H1 (cell line): ENCODE measurements around the gene ADGRG2. TPM values are rescaled to one million over a fixed set of nuclear protein-coding genes. Genes with fewer than 3 reads are reported as not detected.

Experiments
- CTCF ChIA-PET: fragments of 300-600 bp; sonication (Branson Sonifier 250); formaldehyde crosslinking; loops from one replicate; lab custom pipeline; 2021; ENCODE audit not compliant: partially characterized antibody; lab: Charles Lee
- POLR2A ChIA-PET: fragments of 300-600 bp; sonication (Branson Sonifier 250); formaldehyde crosslinking; loops from one replicate; lab custom pipeline; 2021; ENCODE audit warnings: inconsistent platforms; ENCODE audit not compliant: partially characterized antibody; lab: Charles Lee
- DNase-seq, 2 experiments: peaks; one replicate each; pipeline versions ENCODE4 v3.0.0 to v3.0.0-alpha.2; 2010 to 2022; ENCODE audit warnings: low spot score in 2 of 2, low read depth in 1 of 2, mixed read lengths in 1 of 2
- FAIRE-seq: peaks from 2 replicates; lab custom pipeline; 2011; peaks lifted over from hg19 to GRCh38; lab: Jason Lieb, UNC
- H2AFZ ChIP-seq: 2 replicates; pipeline ENCODE4 v1.8.1; 2012; ENCODE audit warnings: low read length, inconsistent platforms
- H2AK5ac ChIP-seq: 2 replicates; pipeline ENCODE4 v1.6.1; 2013; ENCODE audit warnings: low read depth, low read length
- H2BK120ac ChIP-seq: replicated peaks from 2 replicates; pipeline ENCODE3; 2013; ENCODE audit warnings: low read depth, low read length, inconsistent platforms
- H2BK12ac ChIP-seq: 2 replicates; pipeline ENCODE4 v1.6.1; 2013; ENCODE audit warnings: low read depth, low read length
- H2BK15ac ChIP-seq: 2 replicates; pipeline ENCODE4 v1.6.1; 2013; ENCODE audit warnings: low read length
- H2BK20ac ChIP-seq: 2 replicates; pipeline ENCODE4 v1.6.1; 2013; ENCODE audit warnings: low read length
- H2BK5ac ChIP-seq: 2 replicates; pipeline ENCODE4 v1.6.1; 2013; ENCODE audit warnings: low read depth, low read length
- H3K14ac ChIP-seq: 2 replicates; pipeline ENCODE4 v1.6.1; 2013; ENCODE audit warnings: inconsistent platforms; ENCODE audit not compliant: insufficient read length
- H3K18ac ChIP-seq: 2 replicates; pipeline ENCODE4 v1.6.1; 2013; ENCODE audit warnings: low read length; ENCODE audit errors: extremely low read depth
- H3K23ac ChIP-seq: 2 replicates; pipeline ENCODE4 v1.6.1; 2013; ENCODE audit warnings: inconsistent platforms; ENCODE audit not compliant: insufficient read length
- H3K23me2 ChIP-seq: 2 replicates; pipeline ENCODE4 v1.6.1; 2013; ENCODE audit warnings: low read depth, low read length
- H3K27ac ChIP-seq: 2 replicates; pipeline ENCODE4 v1.6.1; 2011; ENCODE audit warnings: low read depth, low read length, inconsistent platforms
- H3K27me3 ChIP-seq, 4 experiments: replicated peaks in 1 of 4; 1 replicate in 1 of 4; 2 replicates in 3 of 4; pipeline versions ENCODE4 v1.6.1 to v1.8.1; 2011 to 2013; ENCODE audit warnings: low read length in 3 of 4, mild to moderate bottlenecking in 3 of 4, inconsistent platforms in 2 of 4, mixed read lengths in 2 of 4, moderate library complexity in 1 of 4; ENCODE audit not compliant: control insufficient read depth in 3 of 4, insufficient read depth in 3 of 4; ENCODE audit errors: extremely low read depth in 1 of 4
- H3K36me3 ChIP-seq, 4 experiments: 2 replicates each; pipeline versions ENCODE4 v1.6.1 to v1.8.1; 2011 to 2013; ENCODE audit warnings: mild to moderate bottlenecking in 4 of 4, low read length in 3 of 4, moderate library complexity in 2 of 4, control low read depth in 1 of 4, inconsistent platforms in 1 of 4; ENCODE audit not compliant: insufficient read depth in 4 of 4, control insufficient read depth in 2 of 4
- H3K4ac ChIP-seq: replicated peaks from 2 replicates; pipeline ENCODE3; 2013; ENCODE audit warnings: low read length, low read depth, mixed read lengths, inconsistent platforms; ENCODE audit not compliant: insufficient read length
- H3K4me1 ChIP-seq, 4 experiments: replicated peaks in 1 of 4; 1 replicate in 1 of 4; 2 replicates in 3 of 4; pipeline versions ENCODE4 v1.6.1 to v1.8.1; 2011 to 2013; ENCODE audit warnings: low read length in 3 of 4, inconsistent platforms in 2 of 4, mixed read lengths in 1 of 4; ENCODE audit not compliant: insufficient read depth in 4 of 4, control insufficient read depth in 3 of 4
- H3K4me2 ChIP-seq, 2 experiments: 2 replicates each; pipeline versions ENCODE4 v1.6.1 to v1.8.1; 2011 to 2013; ENCODE audit warnings: low read depth in 2 of 2, low read length in 2 of 2, control low read depth in 1 of 2, inconsistent platforms in 1 of 2, mild to moderate bottlenecking in 1 of 2; ENCODE audit not compliant: insufficient read depth in 1 of 2
- H3K4me3 ChIP-seq, 4 experiments: fragments of 200-600, 300-600 bp in 1 of 4; sonication (generic), shearing (Covaris generic), sonication (Bioruptor Twin) in 1 of 4; 2 replicates each; pipeline versions ENCODE4 v1.5.1 to v1.8.1; 2011 to 2016; ENCODE audit warnings: low read length in 4 of 4, low read depth in 3 of 4, control low read depth in 2 of 4, inconsistent platforms in 2 of 4, mild to moderate bottlenecking in 2 of 4, mixed read lengths in 1 of 4, moderate library complexity in 1 of 4; ENCODE audit not compliant: insufficient read depth in 2 of 4; ENCODE audit errors: extremely low read depth in 1 of 4
- H3K56ac ChIP-seq: replicated peaks from 2 replicates; pipeline ENCODE3; 2013; ENCODE audit warnings: low read depth, mild to moderate bottlenecking, mixed read lengths, low read length, inconsistent platforms; ENCODE audit not compliant: insufficient read length
- H3K79me1 ChIP-seq: 2 replicates; pipeline ENCODE4 v1.6.1; 2013; ENCODE audit warnings: low read depth, low read length, control low read depth
- H3K79me2 ChIP-seq, 2 experiments: 2 replicates each; pipeline versions ENCODE4 v1.6.1 to v1.8.1; 2012 to 2013; ENCODE audit warnings: low read length in 2 of 2, mild to moderate bottlenecking in 2 of 2, inconsistent platforms in 1 of 2; ENCODE audit not compliant: insufficient read depth in 2 of 2, control insufficient read depth in 1 of 2
- H3K9ac ChIP-seq, 4 experiments: replicated peaks in 1 of 4; 1 replicate in 1 of 4; 2 replicates in 3 of 4; pipeline versions ENCODE4 v1.6.1 to v1.8.1; 2011 to 2013; ENCODE audit warnings: low read depth in 3 of 4, low read length in 3 of 4, control low read depth in 2 of 4, mild to moderate bottlenecking in 2 of 4, moderate library complexity in 2 of 4, inconsistent platforms in 1 of 4; ENCODE audit errors: extremely low read depth in 1 of 4
- H3K9me3 ChIP-seq, 2 experiments: 2 replicates each; pipeline versions ENCODE4 v1.6.1 to v1.8.1; 2012 to 2013; ENCODE audit warnings: mild to moderate bottlenecking in 2 of 2, moderate library complexity in 2 of 2, control low read depth in 1 of 2, inconsistent platforms in 1 of 2, low read depth in 1 of 2, low read length in 1 of 2, mixed read lengths in 1 of 2; ENCODE audit not compliant: insufficient read depth in 2 of 2
- H4K20me1 ChIP-seq, 2 experiments: replicated peaks in 1 of 2; 2 replicates each; pipeline versions ENCODE3 to v1.8.1; 2011 to 2013; ENCODE audit warnings: inconsistent platforms in 2 of 2, low read length in 2 of 2, mild to moderate bottlenecking in 1 of 2; ENCODE audit not compliant: insufficient read depth in 2 of 2, control insufficient read depth in 1 of 2
- H4K5ac ChIP-seq: 2 replicates; pipeline ENCODE4 v1.6.1; 2013; ENCODE audit warnings: low read length, low read depth, mixed read lengths, inconsistent platforms; ENCODE audit not compliant: insufficient read length
- H4K8ac ChIP-seq: 2 replicates; pipeline ENCODE4 v1.8.0; 2013; ENCODE audit warnings: mild to moderate bottlenecking, moderate library complexity, low read length, inconsistent platforms; ENCODE audit not compliant: insufficient read depth; ENCODE audit errors: extremely low read depth
- H4K91ac ChIP-seq: replicated peaks from 2 replicates; pipeline ENCODE3; 2013; ENCODE audit warnings: low read length, mixed read lengths, inconsistent platforms; ENCODE audit not compliant: insufficient read length
- EZH2 ChIP-seq: fragments of 200-600 bp; sonication (generic); IDR thresholded peaks from 2 replicates; pipeline ENCODE4 v1.7.1; 2012; ENCODE audit warnings: low read depth, mild to moderate bottlenecking, moderate library complexity, low read length, inconsistent platforms; ENCODE audit not compliant: severe bottlenecking
- TEAD4 ChIP-seq: IDR thresholded peaks from 2 replicates; pipeline ENCODE4 v1.6.1; 2012; ENCODE audit warnings: low read depth, low read length, inconsistent platforms, mixed read lengths
- WGBS, 2 experiments: shearing (Covaris generic) in 1 of 2; methylation state at CpG; one replicate each; pipeline versions ENCODE4 v1.1.6 to v1.1.7; 2013 to 2015; ENCODE audit warnings: low lambda C conversion rate in 2 of 2, mixed read lengths in 2 of 2, inconsistent platforms in 1 of 2, low coverage in 1 of 2, missing lambda C conversion rate in 1 of 2; ENCODE audit not compliant: insufficient replicate concordance in 2 of 2, insufficient coverage in 1 of 2, insufficient read length in 1 of 2; ENCODE audit errors: extremely low coverage in 1 of 2, missing lambda C conversion rate in 1 of 2; 5-methylcytosine and 5-hydroxymethylcytosine counted together
- polyA plus RNA-seq, 7 experiments: library from polyadenylated mRNA; depleted of rRNA in 3 of 7; stranded (reverse) in 5 of 7; unstranded in 2 of 7; fragments of >200 nt in 5 of 7; fragments of 200-250 nt in 2 of 7; gene quantifications; 1 replicate in 5 of 7; 2 replicates in 1 of 7; 4 replicates in 1 of 7; pipeline versions ENCODE4 v1.2.1 to v1.2.3, GENCODE V29; 2011 to 2013; ENCODE audit warnings: missing spikeins in 2 of 7, mixed read lengths in 2 of 7
- total RNA-seq: library from RNA; stranded (reverse); fragmentation: NEBNext Ultra II Directional; extraction: Animal tissue kit (Norgen Biotek cat#: 25700); gene quantifications from 2 replicates; pipeline ENCODE4 v1.2.1, GENCODE V29; 2021
- TF ChIP-seq, protein P1 (sequence below): IDR thresholded peaks from 2 replicates; pipeline ENCODE4 v1.6.1; 2011; ENCODE audit warnings: low read depth, mild to moderate bottlenecking, low read length; ENCODE audit not compliant: insufficient read depth
- TF ChIP-seq, protein P2 (sequence below), 3 experiments: IDR thresholded peaks; 1 replicate in 2 of 3; 2 replicates in 1 of 3; pipeline versions ENCODE4 v1.5.1 to v1.6.1; 2011; ENCODE audit warnings: low read length in 3 of 3, mild to moderate bottlenecking in 3 of 3, inconsistent platforms in 2 of 3, low read depth in 1 of 3, moderate library complexity in 1 of 3; ENCODE audit not compliant: insufficient read depth in 1 of 3; ENCODE audit errors: control extremely low read depth in 1 of 3

Gene ADGRG2
- total and polyA plus RNA-seq, 2 of the 8 experiments (the other 6 are each of a cell fraction or from before 2014, with no cell fraction given) = 8.9 to 13.3 TPM

DNA sequence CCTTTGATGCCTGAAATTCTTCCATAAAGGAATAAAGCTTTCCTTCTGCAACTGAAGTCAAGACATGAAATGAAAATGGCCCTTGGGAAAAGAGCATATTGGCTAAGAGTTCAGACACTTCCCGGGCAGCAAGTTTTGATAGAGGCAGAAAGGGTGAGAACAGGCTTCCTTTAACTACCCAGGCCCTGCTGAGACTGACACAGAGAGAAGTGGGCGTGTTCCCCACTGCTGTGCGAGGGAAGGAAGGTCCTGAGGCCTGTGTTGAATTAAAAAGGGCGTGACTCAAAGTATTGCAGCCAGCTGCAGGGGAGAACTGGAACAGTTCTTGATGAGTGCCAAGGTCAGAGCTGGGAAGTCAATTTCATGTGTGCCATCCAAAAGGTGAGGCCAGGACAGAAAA is 33.9 kb upstream of the ADGRG2 start:
- ChIA-PET POLR2A (no interaction called here), CTCF (interaction anchor here (1.0 kb wide), 1 partner anchor 70 kb away, joined by 3 read pairs; no protein-coding TSS in a partner anchor)
- Histone ChIP-seq H3K4me1 (no peaks in the 10 kb centered on the region), H3K9ac (no peak overlapping the region), H3K23me2 (no peaks in the 10 kb centered on the region), H3K27ac (no peak overlapping the region), H3K23ac (no peak overlapping the region), H3K9me3 (no peaks in the 10 kb centered on the region), H3K4ac (no peak overlapping the region), H3K79me2 (no peaks in the 10 kb centered on the region), H2BK5ac (no peak overlapping the region), H3K56ac (no peak overlapping the region), H2AFZ (no peak overlapping the region), H3K4me3 (no peak overlapping the region), H3K4me2 (no peak overlapping the region), H2BK15ac (no peak overlapping the region), H3K18ac (no peak overlapping the region), H4K8ac (no peak overlapping the region), H2BK120ac (no peak overlapping the region), H3K79me1 (no peaks in the 10 kb centered on the region), H4K20me1 (no peaks in the 10 kb centered on the region), H2AK5ac (no peak overlapping the region), H2BK20ac (no peak overlapping the region), H2BK12ac (no peak overlapping the region), H3K14ac (no peak overlapping the region), H4K91ac (no peak overlapping the region), H4K5ac (no peak overlapping the region), H3K27me3 (no peaks in the 10 kb centered on the region), H3K36me3 (no peaks in the 10 kb centered on the region)
- 56% methylated on average over 4 of the region's 4 CpGs; no CpG with 5 or more reads in 1 of the 2 experiments for WGBS, 2 experiments
- DNase-seq (no peak), FAIRE-seq (peak; percentile 82)
- TF ChIP-seq TEAD4 (no peak), EZH2 (no peak)
- TF ChIP-seq, protein P1, sequence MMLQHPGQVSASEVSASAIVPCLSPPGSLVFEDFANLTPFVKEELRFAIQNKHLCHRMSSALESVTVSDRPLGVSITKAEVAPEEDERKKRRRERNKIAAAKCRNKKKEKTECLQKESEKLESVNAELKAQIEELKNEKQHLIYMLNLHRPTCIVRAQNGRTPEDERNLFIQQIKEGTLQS = no peak
- TF ChIP-seq, protein P2, sequence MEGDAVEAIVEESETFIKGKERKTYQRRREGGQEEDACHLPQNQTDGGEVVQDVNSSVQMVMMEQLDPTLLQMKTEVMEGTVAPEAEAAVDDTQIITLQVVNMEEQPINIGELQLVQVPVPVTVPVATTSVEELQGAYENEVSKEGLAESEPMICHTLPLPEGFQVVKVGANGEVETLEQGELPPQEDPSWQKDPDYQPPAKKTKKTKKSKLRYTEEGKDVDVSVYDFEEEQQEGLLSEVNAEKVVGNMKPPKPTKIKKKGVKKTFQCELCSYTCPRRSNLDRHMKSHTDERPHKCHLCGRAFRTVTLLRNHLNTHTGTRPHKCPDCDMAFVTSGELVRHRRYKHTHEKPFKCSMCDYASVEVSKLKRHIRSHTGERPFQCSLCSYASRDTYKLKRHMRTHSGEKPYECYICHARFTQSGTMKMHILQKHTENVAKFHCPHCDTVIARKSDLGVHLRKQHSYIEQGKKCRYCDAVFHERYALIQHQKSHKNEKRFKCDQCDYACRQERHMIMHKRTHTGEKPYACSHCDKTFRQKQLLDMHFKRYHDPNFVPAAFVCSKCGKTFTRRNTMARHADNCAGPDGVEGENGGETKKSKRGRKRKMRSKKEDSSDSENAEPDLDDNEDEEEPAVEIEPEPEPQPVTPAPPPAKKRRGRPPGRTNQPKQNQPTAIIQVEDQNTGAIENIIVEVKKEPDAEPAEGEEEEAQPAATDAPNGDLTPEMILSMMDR (IDR thresholded peaks at IDR 0.05; ENCODE audit: control extremely low read depth in 1 of 3, insufficient read depth in 1 of 3, low read depth in 1 of 3, low read length in 3 of 3) = no peak
